HCT116 (cell line): ENCODE data around the gene COL23A1. TPM values are rescaled to one million over a fixed set of nuclear protein-coding genes. Genes with fewer than 3 reads are reported as not detected.

Experiments
- ATAC-seq: fragments of 200-7000 bp; cut with Tn5 transposase; 2 replicates; pipeline ENCODE4 v1.9.1; 2020; ENCODE audit warnings: mild to moderate bottlenecking, moderate library complexity
- BruUV-seq: library from RNA; stranded (reverse); fragments of 400-500 nt; replicated peaks from 2 replicates; lab custom pipeline; 2021; lab: Mats Ljungman, UMichigan
- CTCF ChIA-PET: fragments of 300-600 bp; sonication (Branson Sonifier 250); formaldehyde crosslinking; loops from one replicate; lab custom pipeline; 2021; ENCODE audit warnings: antibody characterized with exemption; lab: Charles Lee
- POLR2A ChIA-PET: fragments of 300-600, 350-600 bp; sonication (Branson Sonifier 250); formaldehyde crosslinking; loops from one replicate; lab custom pipeline; 2021; ENCODE audit warnings: antibody characterized with exemption; lab: Charles Lee
- RAD21 ChIA-PET, 2 experiments: fragments of 300-600 bp; sonication (Branson Sonifier 250); formaldehyde crosslinking; loops; one replicate each; lab custom pipeline; 2023; ENCODE audit warnings: low total read pairs in 2 of 2; ENCODE audit not compliant: uncharacterized antibody in 2 of 2, unreplicated experiment in 2 of 2, low non-redundant PET in 1 of 2; lab: Charles Lee
- DNase-seq: peaks from one replicate; pipeline ENCODE4 v3.0.0-alpha.2; 2010; ENCODE audit warnings: low read depth, low spot score
- H2AFZ ChIP-seq: fragments of 200-600 bp; shearing (Covaris generic), sonication (generic); 2 replicates; pipeline ENCODE4 v1.6.1; 2017; ENCODE audit warnings: low read depth, mixed run types, mixed read lengths, antibody characterized with exemption, low read length; ENCODE audit not compliant: poor library complexity, severe bottlenecking
- H3K27ac ChIP-seq: 2 replicates; pipeline ENCODE4 v1.5.1; 2012; ENCODE audit warnings: low read depth, low read length
- H3K27me3 ChIP-seq: fragments of 200-600 bp; sonication (generic); 2 replicates; pipeline ENCODE4 v1.6.1; 2016; ENCODE audit warnings: mixed run types, low read length, mixed read lengths; ENCODE audit not compliant: insufficient read depth
- H3K36me3 ChIP-seq, 2 experiments: fragments of 200-500 bp in 1 of 2; fragments of 200-600 bp in 1 of 2; sonication (Bioruptor generic) in 1 of 2; sonication (generic) in 1 of 2; 2 replicates each; pipeline versions ENCODE4 v1.5.1 to v1.6.1; 2014 to 2016; ENCODE audit warnings: low read length in 2 of 2, inconsistent platforms in 1 of 2, mixed read lengths in 1 of 2, mixed run types in 1 of 2; ENCODE audit not compliant: insufficient read depth in 2 of 2, control insufficient read depth in 1 of 2
- H3K4me1 ChIP-seq, 2 experiments: fragments of 200-600 bp in 1 of 2; sonication (generic) in 1 of 2; 2 replicates each; pipeline versions ENCODE4 v1.5.1 to v1.6.1; 2012 to 2017; ENCODE audit warnings: low read length in 2 of 2, inconsistent platforms in 1 of 2, mild to moderate bottlenecking in 1 of 2, mixed read lengths in 1 of 2, mixed run types in 1 of 2, moderate library complexity in 1 of 2; ENCODE audit not compliant: insufficient read depth in 2 of 2, control insufficient read depth in 1 of 2
- H3K4me2 ChIP-seq: fragments of 200-600 bp; sonication (generic); 2 replicates; pipeline ENCODE4 v1.6.1; 2017; ENCODE audit warnings: mixed run types, low read length, mixed read lengths
- H3K4me3 ChIP-seq, 2 experiments: fragments of 200-600 bp in 1 of 2; sonication (generic) in 1 of 2; replicated peaks in 1 of 2; 2 replicates each; pipeline ENCODE4 v1.5.1; 2011 to 2016; ENCODE audit warnings: low read length in 2 of 2, control low read depth in 1 of 2, low read depth in 1 of 2, mild to moderate bottlenecking in 1 of 2, mixed read lengths in 1 of 2, mixed run types in 1 of 2
- H3K79me2 ChIP-seq: fragments of 200-600 bp; sonication (generic); 2 replicates; pipeline ENCODE4 v1.6.1; 2017; ENCODE audit warnings: mild to moderate bottlenecking, mixed run types, low read length, moderate library complexity, mixed read lengths; ENCODE audit not compliant: insufficient read depth
- H3K9ac ChIP-seq: fragments of 200-600 bp; sonication (generic); 2 replicates; pipeline ENCODE4 v1.6.1; 2016; ENCODE audit warnings: low read length, mixed read lengths
- H3K9me2 ChIP-seq: fragments of 200-600 bp; sonication (generic), shearing (Covaris generic); 2 replicates; pipeline ENCODE4 v1.6.1; 2017; ENCODE audit warnings: mixed run types, mild to moderate bottlenecking, moderate library complexity; ENCODE audit not compliant: insufficient read depth
- H3K9me3 ChIP-seq, 2 experiments: fragments of 200-500 bp in 1 of 2; fragments of 200-600 bp in 1 of 2; sonication (Bioruptor generic) in 1 of 2; sonication (generic) in 1 of 2; 2 replicates each; pipeline ENCODE4 v1.6.1; 2014 to 2017; ENCODE audit warnings: low read length in 2 of 2, mixed read lengths in 2 of 2, inconsistent platforms in 1 of 2, low read depth in 1 of 2, mild to moderate bottlenecking in 1 of 2, mixed run types in 1 of 2, moderate library complexity in 1 of 2; ENCODE audit not compliant: control insufficient read depth in 1 of 2, insufficient read depth in 1 of 2
- H4K20me1 ChIP-seq: fragments of 200-600 bp; sonication (generic), shearing (Covaris generic); 2 replicates; pipeline ENCODE4 v1.6.1; 2017; ENCODE audit warnings: mixed run types, mild to moderate bottlenecking, moderate library complexity; ENCODE audit not compliant: insufficient read depth
- ATF3 ChIP-seq: IDR thresholded peaks from 2 replicates; pipeline ENCODE4 v1.6.1; 2012
- CBX3 ChIP-seq: IDR thresholded peaks from 2 replicates; pipeline ENCODE4 v1.6.1; 2012; ENCODE audit warnings: low read depth
- CEBPB ChIP-seq: IDR thresholded peaks from 2 replicates; pipeline ENCODE4 v1.6.1; 2012; ENCODE audit warnings: low read depth
- EGR1 ChIP-seq: IDR thresholded peaks from 2 replicates; pipeline ENCODE4 v1.6.1; 2012; ENCODE audit warnings: low read depth
- EZH2 ChIP-seq: fragments of 200-600 bp; sonication (generic); IDR thresholded peaks from 2 replicates; pipeline ENCODE4 v1.6.1; 2017; ENCODE audit warnings: antibody characterized with exemption, mixed run types
- FOSL1 ChIP-seq: IDR thresholded peaks from 2 replicates; pipeline ENCODE4 v1.6.1; 2012; ENCODE audit warnings: low read depth
- JUND ChIP-seq: IDR thresholded peaks from 2 replicates; pipeline ENCODE4 v1.6.1; 2012
- POLR2AphosphoS5 ChIP-seq: IDR thresholded peaks from 2 replicates; pipeline ENCODE4 v1.6.1; 2011; ENCODE audit warnings: mild to moderate bottlenecking, low read depth, low read length, moderate library complexity
- RAD21 ChIP-seq: IDR thresholded peaks from 2 replicates; pipeline ENCODE4 v1.6.1; 2012; ENCODE audit warnings: low read depth, mild to moderate bottlenecking
- SP1 ChIP-seq: IDR thresholded peaks from 2 replicates; pipeline ENCODE4 v1.6.1; 2012; ENCODE audit warnings: low read depth
- SRF ChIP-seq: IDR thresholded peaks from 2 replicates; pipeline ENCODE4 v1.6.1; 2012; ENCODE audit warnings: low read depth
- TCF7L2 ChIP-seq: IDR thresholded peaks from 2 replicates; pipeline ENCODE4 v1.7.0; 2011; ENCODE audit warnings: borderline replicate concordance, inconsistent platforms; ENCODE audit not compliant: insufficient read depth, insufficient read length; ENCODE audit errors: extremely low read depth
- YY1 ChIP-seq: IDR thresholded peaks from 2 replicates; pipeline ENCODE4 v1.6.1; 2011; ENCODE audit warnings: low read length, low read depth, moderate library complexity, mild to moderate bottlenecking; ENCODE audit not compliant: insufficient replicate concordance; ENCODE audit errors: extremely low read depth
- ZBTB33 ChIP-seq: IDR thresholded peaks from 2 replicates; pipeline ENCODE4 v1.6.1; 2011; ENCODE audit warnings: mild to moderate bottlenecking, low read length, moderate library complexity; ENCODE audit not compliant: insufficient replicate concordance; ENCODE audit errors: extremely low read depth
- ZFX ChIP-seq: fragments of 450-650 bp; IDR thresholded peaks from 2 replicates; pipeline ENCODE4 v1.6.1; 2017
- ZNF274 ChIP-seq: fragments of 200-500 bp; sonication (Bioruptor generic); IDR thresholded peaks from 2 replicates; pipeline ENCODE4 v1.6.1; 2014; ENCODE audit warnings: mild to moderate bottlenecking, low read depth, low read length, inconsistent platforms
- intact Hi-C: fragments of 100-400 bp; cut with micrococcal nuclease; formaldehyde crosslinking; loops from 2 replicates; pipeline ENCODE4 v1.10.0; 2022
- total RNA-seq: library from RNA; stranded (reverse); gene quantifications from one replicate; pipeline ENCODE4 v1.2.1, GENCODE V29; 2021; ENCODE audit not compliant: unreplicated experiment
- TF ChIP-seq, protein P1 (sequence below): IDR thresholded peaks from 2 replicates; pipeline ENCODE4 v1.6.1; 2012

The COL23A1 gene
- total RNA-seq, 1 experiment from 2014 or later, result not detected

GRCh38 chr5:178271231-178271630 is 319.0 kb downstream of the COL23A1 start:
- Histone ChIP-seq H3K36me3 (no peaks in the 10 kb centered on the region), H3K9me3 (peaks cover 7 to 8% of the 10 kb centered on the region in 2 experiments; a peak in 2 of 4 replicates), H2AFZ (no peak overlapping the region), H3K9ac (no peak overlapping the region), H3K79me2 (no peaks in the 10 kb centered on the region), H3K9me2 (no peaks in the 10 kb centered on the region), H3K4me1 (no peaks in the 10 kb centered on the region), H3K4me2 (no peak overlapping the region), H3K4me3 (no peak overlapping the region), H4K20me1 (no peaks in the 10 kb centered on the region), H3K27me3 (no peaks in the 10 kb centered on the region), H3K27ac (no peak overlapping the region)
- ChIA-PET CTCF (no interaction called here), RAD21 (no interaction called here), POLR2A (no interaction called here)
- intact Hi-C loops, result no loop called here
- TF ChIP-seq SRF, result no peak
- no peak for TF ChIP-seq EGR1
- TF ChIP-seq ZFX, result no peak
- TF ChIP-seq RAD21, result no peak
- TF ChIP-seq FOSL1, result no peak
- no peak for TF ChIP-seq JUND
- no peak for TF ChIP-seq YY1
- TF ChIP-seq, protein P1, sequence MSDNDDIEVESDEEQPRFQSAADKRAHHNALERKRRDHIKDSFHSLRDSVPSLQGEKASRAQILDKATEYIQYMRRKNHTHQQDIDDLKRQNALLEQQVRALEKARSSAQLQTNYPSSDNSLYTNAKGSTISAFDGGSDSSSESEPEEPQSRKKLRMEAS, result no peak
- no peak for TF ChIP-seq ATF3
- BruUV-seq, result no TSS peak
- no peak for ATAC-seq
- no peak for DNase-seq

- POLR2A ChIA-PET, result no interaction called here
- CTCF ChIA-PET, result no interaction called here
- H3K9me2 ChIP-seq, result no peaks in the 10 kb centered on the region
- H3K9me3 ChIP-seq, result no peaks in the 10 kb centered on the region
- ATAC-seq (no peak), DNase-seq (no peak)
- intact Hi-C loops, result no loop called here
- no TSS peak for BruUV-seq
- H3K9ac ChIP-seq, result no peak overlapping the region
- no peaks in the 10 kb centered on the region for H3K79me2 ChIP-seq
- H3K4me2 ChIP-seq, result no peak overlapping the region
- RAD21 ChIA-PET, result no interaction called here
- no peak overlapping the region for H3K4me3 ChIP-seq
- H3K36me3 ChIP-seq, result no peaks in the 10 kb centered on the region
- H3K27me3 ChIP-seq, result no peaks in the 10 kb centered on the region
- H4K20me1 ChIP-seq, result no peaks in the 10 kb centered on the region
- H2AFZ ChIP-seq, result no peak overlapping the region
- no peak overlapping the region for H3K27ac ChIP-seq
- H3K4me1 ChIP-seq, result no peaks in the 10 kb centered on the region
- TF ChIP-seq RAD21 (no peak), ZBTB33 (no peak), POLR2AphosphoS5 (no peak), CEBPB (no peak), CBX3 (no peak), TCF7L2 (no peak), YY1 (no peak), EZH2 (no peak), EGR1 (no peak), SP1 (no peak), FOSL1 (no peak), ZNF274 (no peak), ATF3 (no peak)
- TF ChIP-seq, protein P1, result no peak
Measured at GRCh38 chr5:178269499-178269898, 320.7 kb downstream of the COL23A1 start.
